Fibroblast of lung (primary cell): ENCODE data around the gene CWC25. TPM values are rescaled to one million over a fixed set of nuclear protein-coding genes. Genes with fewer than 3 reads are reported as not detected.

ENCODE experiments used
- DNase-seq, 2 donors: peaks; one replicate each; pipeline versions ENCODE4 v3.0.0 to v3.0.0-alpha.2; 2010; ENCODE audit warnings: low read depth in 2 of 2
- H2AFZ ChIP-seq: 2 replicates; pipeline ENCODE4 v1.5.1; 2012; ENCODE audit warnings: low read length, control low read depth, inconsistent platforms
- H3K27ac ChIP-seq: 2 replicates; pipeline ENCODE4 v1.5.1; 2011; ENCODE audit warnings: low read length, control low read depth; ENCODE audit not compliant: insufficient read depth
- H3K27me3 ChIP-seq: 2 replicates; pipeline ENCODE4 v1.5.1; 2011; ENCODE audit warnings: mild to moderate bottlenecking, low read length; ENCODE audit not compliant: control insufficient read depth, insufficient read depth
- H3K36me3 ChIP-seq: 2 replicates; pipeline ENCODE4 v1.5.1; 2011; ENCODE audit warnings: low read length; ENCODE audit not compliant: control insufficient read depth, insufficient read depth
- H3K4me1 ChIP-seq: 2 replicates; pipeline ENCODE4 v1.5.1; 2011; ENCODE audit warnings: low read length; ENCODE audit not compliant: control insufficient read depth, insufficient read depth; ENCODE audit errors: extremely low read depth
- H3K4me2 ChIP-seq: 2 replicates; pipeline ENCODE4 v1.5.1; 2011; ENCODE audit warnings: low read length, control low read depth; ENCODE audit not compliant: insufficient read depth; ENCODE audit errors: extremely low read depth
- H3K4me3 ChIP-seq, 4 experiments: fragments of 200-600 bp in 1 of 4; sonication (generic) in 1 of 4; replicated peaks in 1 of 4; 2 replicates each; pipeline ENCODE4 v1.5.1; 2011 to 2016; ENCODE audit warnings: low read length in 4 of 4, low read depth in 3 of 4, mild to moderate bottlenecking in 3 of 4, control low read depth in 2 of 4, inconsistent platforms in 1 of 4, mixed read lengths in 1 of 4; ENCODE audit not compliant: insufficient read depth in 1 of 4; ENCODE audit errors: control extremely low read depth in 1 of 4
- H3K79me2 ChIP-seq: 2 replicates; pipeline ENCODE4 v1.5.1; 2012; ENCODE audit warnings: mild to moderate bottlenecking, low read length, inconsistent platforms; ENCODE audit not compliant: control insufficient read depth, insufficient read depth
- H3K9ac ChIP-seq: 2 replicates; pipeline ENCODE4 v1.5.1; 2011; ENCODE audit warnings: mild to moderate bottlenecking, low read length, control low read depth; ENCODE audit not compliant: insufficient read depth
- H3K9me3 ChIP-seq: 2 replicates; pipeline ENCODE4 v1.5.1; 2012; ENCODE audit warnings: low read depth, low read length; ENCODE audit not compliant: control insufficient read depth, insufficient read depth
- H4K20me1 ChIP-seq: 2 replicates; pipeline ENCODE4 v1.5.1; 2011; ENCODE audit warnings: low read length; ENCODE audit not compliant: control insufficient read depth, insufficient read depth; ENCODE audit errors: extremely low read depth
- EZH2 ChIP-seq: IDR thresholded peaks from 2 replicates; pipeline ENCODE4 v1.5.1; 2012; ENCODE audit warnings: low read length, control low read depth, mild to moderate bottlenecking; ENCODE audit errors: missing control alignments
- polyA plus RNA-seq, 2 donors: library from polyadenylated mRNA; depleted of rRNA in 1 of 2; stranded (reverse) in 1 of 2; unstranded in 1 of 2; fragments of >200 nt; gene quantifications; 2 replicates each; pipeline ENCODE4 v1.2.1, GENCODE V29; 2011 to 2012; ENCODE audit warnings: missing spikeins in 1 of 2
- total RNA-seq: library from RNA; depleted of rRNA; stranded (reverse); fragments of >200 nt; gene quantifications from 2 replicates; pipeline ENCODE4 v1.2.1, GENCODE V29; 2014
- TF ChIP-seq, protein P1 (sequence below), 2 donors: IDR thresholded peaks in 1 of 2; conservative IDR thresholded peaks in 1 of 2; 1 replicate in 1 of 2; 2 replicates in 1 of 2; pipeline ENCODE4 v1.5.1; 2011 to 2012; ENCODE audit warnings: low read length in 2 of 2, control low read depth in 1 of 2, inconsistent platforms in 1 of 2, low read depth in 1 of 2, mild to moderate bottlenecking in 1 of 2

The CWC25 gene
- total and polyA plus RNA-seq, 2 donors (not counting 1 experiment from before 2014, with no cell fraction given): 10.9 to 14.4 TPM

DNA sequence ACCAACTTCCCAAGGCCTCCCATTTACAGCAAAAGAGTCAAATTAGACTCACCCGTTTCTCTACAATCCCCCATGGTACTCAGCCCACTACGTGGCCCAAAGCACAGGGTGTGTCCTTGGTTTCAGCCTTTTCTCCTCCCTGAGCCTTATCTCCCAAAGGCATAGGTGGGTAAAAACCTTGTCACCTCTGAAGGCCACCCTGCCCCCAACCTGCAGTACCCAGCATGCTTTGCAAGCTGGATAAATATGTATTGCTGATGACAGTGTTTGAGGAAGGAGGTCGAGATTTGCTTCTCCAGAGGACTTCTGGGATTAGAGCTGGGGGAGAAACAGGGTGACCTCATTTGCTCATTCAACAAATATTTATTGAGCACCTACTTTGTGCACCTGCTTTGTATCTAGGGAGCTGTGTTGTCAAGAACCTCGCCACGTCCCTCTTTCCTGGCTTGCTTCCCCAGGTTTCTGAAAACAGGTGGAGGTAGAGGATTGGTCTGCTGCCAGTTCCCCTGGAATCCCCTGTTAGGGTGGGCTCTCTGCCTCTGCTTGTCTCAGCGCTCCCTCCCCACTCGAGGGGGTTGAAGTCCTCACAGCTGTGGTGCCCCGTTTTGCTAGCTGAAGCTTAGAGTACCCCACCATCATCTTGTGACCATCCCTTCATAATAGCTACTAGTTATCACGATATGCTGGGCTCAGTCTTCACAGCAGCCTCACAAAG, 47.7 kb upstream of the CWC25 start:
- Histone ChIP-seq H3K9ac (no peak overlapping the region), H2AFZ (no peak overlapping the region), H4K20me1 (peaks cover 6% of the 10 kb centered on the region), H3K4me2 (peak overlapping the region; percentile 99), H3K9me3 (no peaks in the 10 kb centered on the region), H3K79me2 (peaks cover 76% of the 10 kb centered on the region), H3K4me3 (peak overlapping the region in 3 of 4 experiments; percentile 79 to 94 (median 86)), H3K4me1 (peaks cover 34% of the 10 kb centered on the region), H3K27ac (peak overlapping the region; percentile 23), H3K27me3 (no peaks in the 10 kb centered on the region), H3K36me3 (peaks cover 12% of the 10 kb centered on the region)
- TF ChIP-seq EZH2: no peak
- TF ChIP-seq, protein P1, sequence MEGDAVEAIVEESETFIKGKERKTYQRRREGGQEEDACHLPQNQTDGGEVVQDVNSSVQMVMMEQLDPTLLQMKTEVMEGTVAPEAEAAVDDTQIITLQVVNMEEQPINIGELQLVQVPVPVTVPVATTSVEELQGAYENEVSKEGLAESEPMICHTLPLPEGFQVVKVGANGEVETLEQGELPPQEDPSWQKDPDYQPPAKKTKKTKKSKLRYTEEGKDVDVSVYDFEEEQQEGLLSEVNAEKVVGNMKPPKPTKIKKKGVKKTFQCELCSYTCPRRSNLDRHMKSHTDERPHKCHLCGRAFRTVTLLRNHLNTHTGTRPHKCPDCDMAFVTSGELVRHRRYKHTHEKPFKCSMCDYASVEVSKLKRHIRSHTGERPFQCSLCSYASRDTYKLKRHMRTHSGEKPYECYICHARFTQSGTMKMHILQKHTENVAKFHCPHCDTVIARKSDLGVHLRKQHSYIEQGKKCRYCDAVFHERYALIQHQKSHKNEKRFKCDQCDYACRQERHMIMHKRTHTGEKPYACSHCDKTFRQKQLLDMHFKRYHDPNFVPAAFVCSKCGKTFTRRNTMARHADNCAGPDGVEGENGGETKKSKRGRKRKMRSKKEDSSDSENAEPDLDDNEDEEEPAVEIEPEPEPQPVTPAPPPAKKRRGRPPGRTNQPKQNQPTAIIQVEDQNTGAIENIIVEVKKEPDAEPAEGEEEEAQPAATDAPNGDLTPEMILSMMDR (conservative IDR thresholded peaks at IDR 0.05 in 1 of 2, IDR thresholded peaks at IDR 0.05 in 1 of 2; ENCODE audit: low read depth in 1 of 2, low read length in 2 of 2): no peak
- no peak for DNase-seq

DNA sequence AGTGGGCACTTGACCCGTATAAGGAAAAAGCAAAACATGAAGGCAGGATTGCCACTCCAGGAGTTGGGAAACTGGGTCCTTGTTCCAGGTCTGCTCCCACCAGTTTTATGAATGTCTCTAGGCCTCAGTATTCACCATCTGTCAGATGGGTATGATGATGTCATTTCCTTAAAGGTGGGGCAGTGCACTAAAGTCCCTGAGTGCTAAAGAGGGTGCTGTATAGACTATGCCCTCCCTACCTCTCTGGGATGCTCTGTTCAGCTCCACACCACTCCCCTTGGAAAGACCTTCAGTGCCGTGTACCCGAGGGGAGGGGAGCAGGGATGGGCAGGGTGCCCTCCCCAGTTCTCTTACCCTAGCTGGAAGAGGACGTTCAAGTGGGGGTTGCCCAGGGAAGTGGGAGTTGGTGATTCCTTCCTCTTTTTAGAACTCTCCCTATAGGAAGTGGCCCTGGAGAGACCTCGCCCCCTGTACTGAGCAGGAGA, 46.9 kb upstream of the CWC25 start:
- Histone ChIP-seq H3K4me2 (peak overlapping the region; percentile 99), H3K27me3 (no peaks in the 10 kb centered on the region), H2AFZ (no peak overlapping the region), H3K79me2 (peaks cover 68% of the 10 kb centered on the region), H3K27ac (peak overlapping the region; percentile 73), H3K36me3 (peaks cover 12% of the 10 kb centered on the region), H3K4me1 (peaks cover 35% of the 10 kb centered on the region), H3K4me3 (peak overlapping the region; percentile 79 to 99 (median 90)), H3K9ac (peak overlapping the region; percentile 20), H4K20me1 (peaks cover 6% of the 10 kb centered on the region), H3K9me3 (no peaks in the 10 kb centered on the region)
- TF ChIP-seq EZH2: no peak
- TF ChIP-seq, protein P1 (conservative IDR thresholded peaks at IDR 0.05 in 1 of 2, IDR thresholded peaks at IDR 0.05 in 1 of 2; ENCODE audit: low read depth in 1 of 2, low read length in 2 of 2): no peak
- no peak for DNase-seq

DNA sequence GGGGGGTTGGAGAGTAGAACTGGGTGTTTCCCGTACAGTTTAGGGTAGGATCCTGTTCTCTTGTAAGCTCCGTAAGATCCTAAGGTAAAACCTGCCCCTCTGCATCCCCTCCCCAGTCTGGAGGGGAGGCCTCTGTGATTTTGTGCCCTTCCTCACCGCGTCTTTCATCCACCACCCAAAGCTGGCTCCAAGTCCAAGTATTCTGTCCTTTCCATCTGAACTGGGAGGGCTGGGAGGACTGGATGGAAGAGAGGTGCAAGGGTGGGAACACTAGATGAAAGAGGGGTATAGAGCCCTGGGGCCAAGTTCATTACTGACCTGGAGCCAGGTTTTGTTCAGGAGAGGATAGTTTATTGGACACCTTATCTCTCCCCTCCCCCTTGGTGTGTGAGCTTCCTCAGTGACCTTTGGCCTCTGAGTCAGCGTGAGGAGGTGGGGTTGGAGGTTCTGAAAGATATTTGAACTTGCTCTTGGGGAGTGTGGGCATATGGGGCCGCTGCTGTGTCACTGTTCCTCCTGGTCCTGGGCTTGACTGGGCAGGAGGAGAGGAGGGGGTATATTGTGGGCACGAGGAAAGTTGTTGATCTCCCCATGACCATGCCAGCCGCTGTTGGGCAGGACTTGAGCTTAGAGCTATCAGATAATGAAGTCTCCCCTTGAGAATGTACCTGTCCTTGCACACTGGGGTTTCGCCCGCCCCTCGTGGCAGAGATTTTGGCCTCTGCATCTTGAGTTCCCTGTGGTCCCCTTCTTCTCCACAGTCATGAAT, 46.3 kb upstream of the CWC25 start:
- Histone ChIP-seq H3K4me2 (peak overlapping the region; percentile 99), H3K9ac (peak overlapping the region; percentile 61), H3K36me3 (peaks cover 10% of the 10 kb centered on the region), H3K4me1 (peaks cover 33% of the 10 kb centered on the region), H3K79me2 (peaks cover 63% of the 10 kb centered on the region), H3K27me3 (no peaks in the 10 kb centered on the region), H3K9me3 (no peaks in the 10 kb centered on the region), H3K4me3 (peak overlapping the region; percentile 79 to 99 (median 90)), H3K27ac (peak overlapping the region; percentile 73), H2AFZ (no peak overlapping the region), H4K20me1 (peaks cover 6% of the 10 kb centered on the region)
- TF ChIP-seq, protein P1 (conservative IDR thresholded peaks at IDR 0.05 in 1 of 2, IDR thresholded peaks at IDR 0.05 in 1 of 2; ENCODE audit: low read depth in 1 of 2, low read length in 2 of 2): no peak
- no peak for TF ChIP-seq EZH2
- DNase-seq: peak; percentile 71 to 83
